Activated CD4-positive, alpha-beta memory T cell treated with anti-CD3 and anti-CD28 coated beads for 36 hours (primary cell): ENCODE measurements around the gene IQCF5. TPM values are rescaled to one million over a fixed set of nuclear protein-coding genes. Genes with fewer than 3 reads are reported as not detected.
"Not testable (repeated sequence)": the region's sequence is repeated elsewhere in the genome, so short reads cannot be mapped to it uniquely, and the experiment has no call there.

Experiments
- CTCF ChIA-PET: fragments of 350-600 bp; sonication (Branson Sonifier 250); formaldehyde crosslinking; loops from one replicate; lab custom pipeline; 2021; ENCODE audit warnings: antibody characterized with exemption, inconsistent platforms; lab: Charles Lee
- POLR2A ChIA-PET: fragments of 350-600 bp; sonication (Branson Sonifier 250); formaldehyde crosslinking; loops from one replicate; lab custom pipeline; 2021; ENCODE audit warnings: antibody characterized with exemption; lab: Charles Lee
- DNase-seq: peaks from one replicate; pipeline ENCODE4 v3.0.0-alpha.2; 2020
- H3K27ac Mint-ChIP-seq: one replicate; pipeline ENCODE4 v1.8.0; 2021; ENCODE audit warnings: mixed read lengths
- H3K27me3 Mint-ChIP-seq: one replicate; pipeline ENCODE4 v1.8.0; 2021; ENCODE audit warnings: mixed read lengths
- H3K36me3 Mint-ChIP-seq: one replicate; pipeline ENCODE4 v1.8.0; 2021; ENCODE audit warnings: mixed read lengths
- H3K4me1 Mint-ChIP-seq: one replicate; pipeline ENCODE4 v1.8.0; 2021; ENCODE audit warnings: low read depth, mixed read lengths
- H3K4me3 Mint-ChIP-seq: one replicate; pipeline ENCODE4 v1.8.0; 2021; ENCODE audit warnings: mild to moderate bottlenecking, mixed read lengths
- H3K9me3 Mint-ChIP-seq: one replicate; pipeline ENCODE4 v1.8.0; 2021; ENCODE audit warnings: mixed read lengths
- intact Hi-C: fragments of 100-400 bp; cut with micrococcal nuclease; formaldehyde crosslinking; loops from one replicate; pipeline ENCODE4 v1.15.1; 2023
- total RNA-seq, 2 experiments: library from RNA; stranded (reverse); gene quantifications; one replicate each; pipeline ENCODE4 v1.2.3, GENCODE V29; 2021

IQCF5 gene
- total RNA-seq, 2 experiments from 2014 or later, result not detected

GRCh38 chr3:51888463-51889105 is 13.2 kb upstream of the IQCF5 start:
- Mint-ChIP-seq H3K36me3 (no peaks in the 10 kb centered on the region), H3K27me3 (peaks cover 14% of the 10 kb centered on the region), H3K9me3 (no peaks in the 10 kb centered on the region), H3K27ac (no peak overlapping the region), H3K4me3 (no peak overlapping the region), H3K4me1 (peaks cover 5% of the 10 kb centered on the region)
- CTCF ChIA-PET, result no interaction called here
- POLR2A ChIA-PET, result no interaction called here
- intact Hi-C loops, result no loop called here
- no peak for DNase-seq

GRCh38 chr3:51887620-51888019 is 12.2 kb upstream of the IQCF5 start:
- intact Hi-C loops, result no loop called here
- Mint-ChIP-seq H3K27ac (no peak overlapping the region), H3K27me3 (peaks cover 14% of the 10 kb centered on the region), H3K9me3 (no peaks in the 10 kb centered on the region), H3K4me3 (no peak overlapping the region), H3K4me1 (peaks cover 5% of the 10 kb centered on the region), H3K36me3 (no peaks in the 10 kb centered on the region)
- ChIA-PET CTCF (no interaction called here), POLR2A (no interaction called here)
- DNase-seq, result no peak

DNA sequence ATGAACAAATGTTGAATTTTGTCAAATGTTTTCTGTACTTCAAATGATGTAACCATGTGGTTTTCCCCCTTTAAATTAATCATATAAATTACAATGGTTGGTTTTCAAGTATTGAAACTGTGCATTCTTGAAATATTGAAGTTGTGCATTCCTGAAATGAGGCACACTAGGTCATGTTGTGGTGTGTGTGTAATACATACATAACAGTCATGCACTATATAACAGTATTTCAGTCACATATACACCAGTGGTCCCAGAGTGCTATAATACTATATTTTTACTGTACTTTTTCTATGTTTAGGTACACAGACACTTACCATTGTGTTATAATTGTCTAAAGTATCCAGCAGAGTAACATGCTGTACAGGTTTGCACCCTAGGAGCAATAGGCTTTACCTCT is 11.0 kb upstream of the IQCF5 start:
- DNase-seq, result no peak
- Mint-ChIP-seq H3K9me3 (no peaks in the 10 kb centered on the region), H3K4me3 (no peak overlapping the region), H3K27me3 (peaks cover 13% of the 10 kb centered on the region), H3K36me3 (no peaks in the 10 kb centered on the region), H3K4me1 (peaks cover under 1% of the 10 kb centered on the region), H3K27ac (no peak overlapping the region)
- CTCF ChIA-PET, result no interaction called here
- intact Hi-C loops, result no loop called here
- POLR2A ChIA-PET, result no interaction called here

DNA sequence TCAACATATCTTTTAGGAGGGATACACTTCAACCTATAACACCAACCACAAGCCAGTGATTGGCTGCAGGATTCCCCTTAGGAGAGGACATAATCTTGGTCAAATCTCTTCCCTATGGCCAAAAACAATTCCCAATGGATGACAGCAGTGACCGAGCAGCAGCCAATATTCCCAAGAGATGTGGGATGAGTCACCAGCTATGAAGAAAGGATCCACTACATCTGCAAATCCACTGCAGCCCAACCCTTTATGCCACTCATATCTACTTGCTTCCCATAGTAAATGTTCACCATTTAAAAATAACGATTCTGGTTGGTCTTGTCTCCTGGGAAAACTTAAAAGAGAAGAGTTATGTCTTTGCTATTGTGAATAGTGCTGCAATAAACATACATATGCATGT is 4.5 kb upstream of the IQCF5 start:
- Mint-ChIP-seq H3K9me3 (no peaks in the 10 kb centered on the region), H3K4me1 (no peaks in the 10 kb centered on the region), H3K27ac (no peak overlapping the region), H3K27me3 (peaks cover 13% of the 10 kb centered on the region), H3K36me3 (no peaks in the 10 kb centered on the region), H3K4me3 (no peak overlapping the region)
- intact Hi-C loops, result no loop called here
- POLR2A ChIA-PET, result no interaction called here
- CTCF ChIA-PET, result no interaction called here
- no peak for DNase-seq

- CTCF ChIA-PET, result no interaction called here
- Mint-ChIP-seq H3K27ac (no peak overlapping the region), H3K27me3 (peaks cover 8% of the 10 kb centered on the region), H3K36me3 (no peaks in the 10 kb centered on the region), H3K4me3 (no peak overlapping the region), H3K9me3 (no peaks in the 10 kb centered on the region), H3K4me1 (no peaks in the 10 kb centered on the region)
- intact Hi-C loops, result no loop called here
- POLR2A ChIA-PET, result no interaction called here
- DNase-seq, result no peak
Measured at GRCh38 chr3:51876186-51876585, 785 bp upstream of the IQCF5 start.

DNA sequence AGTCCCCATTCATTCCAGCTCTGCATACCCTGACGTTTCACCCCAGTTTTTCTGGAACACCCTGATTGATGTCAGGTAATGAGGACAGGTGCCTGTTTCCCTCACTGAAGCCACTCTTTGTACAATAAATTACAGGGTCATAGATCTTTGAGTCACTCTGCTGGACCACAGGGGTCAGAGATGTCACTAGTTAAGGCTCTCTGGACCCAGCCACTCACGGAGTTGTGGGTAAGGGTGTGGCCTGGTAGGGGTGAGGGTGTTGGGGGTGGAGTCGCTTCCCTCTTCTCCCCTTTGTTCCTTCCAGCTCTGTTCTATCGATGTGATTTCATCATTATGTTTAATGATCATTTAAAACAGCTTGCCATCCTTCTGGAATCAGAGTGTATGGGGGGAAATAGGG is 512 bp downstream of the IQCF5 start:
- no peaks in the 10 kb centered on the region for H3K36me3 Mint-ChIP-seq
- peaks cover 3% of the 10 kb centered on the region for H3K27me3 Mint-ChIP-seq
- H3K9me3 Mint-ChIP-seq, result no peaks in the 10 kb centered on the region
- CTCF ChIA-PET, result no interaction called here
- no peak for DNase-seq
- no peak overlapping the region for H3K27ac Mint-ChIP-seq
- POLR2A ChIA-PET, result no interaction called here
- no peaks in the 10 kb centered on the region for H3K4me1 Mint-ChIP-seq
- no peak overlapping the region for H3K4me3 Mint-ChIP-seq
- intact Hi-C loops, result no loop called here

- Mint-ChIP-seq H3K4me1 (no peaks in the 10 kb centered on the region), H3K36me3 (no peaks in the 10 kb centered on the region), H3K27ac (no peak overlapping the region), H3K27me3 (peaks cover 3% of the 10 kb centered on the region), H3K4me3 (no peak overlapping the region), H3K9me3 (no peaks in the 10 kb centered on the region)
- CTCF ChIA-PET, result interaction anchor here (0.8 kb wide), 1 partner anchor 55 kb away, joined by 3 read pairs; no protein-coding TSS in a partner anchor
- POLR2A ChIA-PET, result no interaction called here
- DNase-seq, result no peak
- intact Hi-C loops, result no loop called here
Measured at GRCh38 chr3:51874411-51874810, 990 bp downstream of the IQCF5 start.

GRCh38 chr3:51873876-51874275 is 1.5 kb downstream of the IQCF5 start:
- no peak for DNase-seq

DNA sequence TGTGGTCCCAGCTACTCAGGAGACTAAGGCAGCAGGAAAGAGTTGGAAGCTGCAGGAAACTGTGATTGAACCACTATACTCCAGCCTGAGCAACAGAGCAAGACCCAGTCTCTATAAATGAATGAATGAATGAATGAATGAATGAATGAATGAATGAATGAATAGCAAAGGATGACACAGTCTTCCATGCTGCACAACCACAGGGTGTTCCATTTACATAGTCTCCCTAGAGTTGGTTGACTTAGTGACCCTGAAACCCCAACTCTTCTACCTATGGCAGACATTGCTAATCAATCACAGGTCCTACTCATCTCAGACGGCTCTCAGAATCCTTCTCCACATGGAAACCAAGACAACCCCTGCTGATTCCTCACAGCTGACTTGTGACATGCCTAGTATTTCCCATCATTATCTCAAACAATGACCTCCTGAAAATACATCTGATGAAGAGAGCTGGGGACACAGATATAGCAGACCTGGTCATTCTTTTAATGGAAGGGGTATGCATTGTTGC is 2.1 kb downstream of the IQCF5 start:
- no peak overlapping the region for H3K27ac Mint-ChIP-seq
- CTCF ChIA-PET, result no interaction called here
- H3K27me3 Mint-ChIP-seq, result peaks cover 11% of the 10 kb centered on the region
- POLR2A ChIA-PET, result no interaction called here
- H3K36me3 Mint-ChIP-seq, result no peaks in the 10 kb centered on the region
- H3K9me3 Mint-ChIP-seq, result no peaks in the 10 kb centered on the region
- no peak for DNase-seq
- H3K4me1 Mint-ChIP-seq, result no peaks in the 10 kb centered on the region
- intact Hi-C loops, result no loop called here
- H3K4me3 Mint-ChIP-seq, result no peak overlapping the region

More at GRCh38 chr3:51873876-51874275, 1.5 kb downstream of the IQCF5 start:
- H3K27me3 Mint-ChIP-seq, result peaks cover 8% of the 10 kb centered on the region
- no peaks in the 10 kb centered on the region for H3K4me1 Mint-ChIP-seq
- H3K27ac Mint-ChIP-seq, result no peak overlapping the region
- H3K4me3 Mint-ChIP-seq, result no peak overlapping the region
- CTCF ChIA-PET, result interaction anchor here (0.8 kb wide), 1 partner anchor 54 kb away, joined by 3 read pairs; no protein-coding TSS in a partner anchor
- POLR2A ChIA-PET, result no interaction called here
- H3K9me3 Mint-ChIP-seq, result no peaks in the 10 kb centered on the region
- intact Hi-C loops, result no loop called here
- no peaks in the 10 kb centered on the region for H3K36me3 Mint-ChIP-seq

DNA sequence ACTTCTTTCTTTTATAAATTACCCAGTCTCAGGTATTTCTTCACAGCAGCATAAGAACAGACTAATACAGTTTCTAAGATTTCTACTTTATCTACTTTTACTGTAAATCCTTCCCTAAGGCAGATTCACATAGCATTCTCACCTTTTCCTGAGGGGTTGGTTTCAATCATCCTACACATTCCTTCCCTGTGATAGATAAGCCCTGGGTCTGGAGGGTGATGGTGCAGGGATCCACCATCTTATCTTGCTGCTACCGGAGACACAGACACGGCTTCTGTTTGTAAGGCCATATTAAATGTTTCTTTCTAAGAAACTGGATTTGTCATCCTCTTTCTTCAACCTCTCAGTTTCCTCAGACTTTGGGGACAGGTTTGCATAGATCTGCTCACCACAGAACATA is 6.1 kb downstream of the IQCF5 start:
- Mint-ChIP-seq H3K9me3 (no peaks in the 10 kb centered on the region), H3K4me3 (no peak overlapping the region), H3K27ac (no peak overlapping the region), H3K36me3 (no peaks in the 10 kb centered on the region), H3K4me1 (no peaks in the 10 kb centered on the region), H3K27me3 (peaks cover 13% of the 10 kb centered on the region)
- CTCF ChIA-PET, result no interaction called here
- DNase-seq, result no peak
- POLR2A ChIA-PET, result no interaction called here
- intact Hi-C loops, result no loop called here

DNA sequence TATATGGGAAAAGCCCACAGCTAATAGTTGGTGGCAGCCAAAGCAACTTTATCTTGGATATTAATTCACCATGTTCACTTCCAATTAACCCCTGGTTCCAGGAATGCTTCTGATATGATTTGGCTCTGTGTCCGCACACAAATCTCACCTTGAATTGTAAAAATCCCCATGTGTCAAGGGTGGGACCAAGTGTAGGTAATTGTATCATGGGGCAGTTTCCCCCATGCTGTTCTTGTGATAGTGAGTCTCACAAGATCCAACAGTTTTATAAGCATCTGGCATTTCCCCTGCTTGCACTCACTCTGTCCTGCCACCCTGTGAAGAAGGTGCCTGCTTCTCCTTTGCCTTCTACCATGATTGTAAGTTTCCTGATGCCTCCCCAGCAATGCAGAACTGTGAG is 6.5 kb downstream of the IQCF5 start:
- H3K27ac Mint-ChIP-seq, H3K9me3 Mint-ChIP-seq, H3K4me1 Mint-ChIP-seq, H3K36me3 Mint-ChIP-seq, H3K4me3 Mint-ChIP-seq, CTCF ChIA-PET, intact Hi-C loops, DNase-seq, POLR2A ChIA-PET: not testable (repeated sequence)
- H3K27me3 Mint-ChIP-seq, result peaks cover 13% of the 10 kb centered on the region

DNA sequence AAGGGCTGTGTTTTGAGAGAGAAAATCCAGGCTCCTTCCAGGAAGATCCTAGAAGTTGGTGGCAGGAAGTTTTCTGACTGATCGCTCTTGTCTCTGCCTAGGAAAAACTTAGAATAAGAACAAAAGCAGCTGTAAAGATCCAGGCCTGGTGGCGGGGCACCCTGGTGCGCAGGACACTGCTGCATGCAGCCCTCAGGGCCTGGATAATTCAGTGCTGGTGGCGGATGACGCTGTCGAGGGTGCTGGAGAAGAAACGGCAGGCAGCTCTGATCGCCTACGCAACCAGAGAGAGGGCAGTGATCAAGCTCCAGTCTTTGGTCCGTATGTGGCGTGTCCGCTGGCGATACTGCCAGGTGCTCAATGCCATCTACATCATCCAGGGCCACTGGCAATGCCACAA is 12.5 kb downstream of the IQCF5 start:
- Mint-ChIP-seq H3K9me3 (no peaks in the 10 kb centered on the region), H3K36me3 (no peaks in the 10 kb centered on the region), H3K4me1 (no peaks in the 10 kb centered on the region), H3K27ac (no peak overlapping the region), H3K4me3 (no peak overlapping the region), H3K27me3 (peaks cover 6% of the 10 kb centered on the region)
- intact Hi-C loops, result no loop called here
- ChIA-PET POLR2A (no interaction called here), CTCF (no interaction called here)
- DNase-seq, result no peak
